H1 (cell line): ENCODE data around the gene ZFAND3. TPM values are rescaled to one million over a fixed set of nuclear protein-coding genes. Genes with fewer than 3 reads are reported as not detected.

Experiments used
- CTCF ChIA-PET: fragments of 300-600 bp; sonication (Branson Sonifier 250); formaldehyde crosslinking; loops from one replicate; lab custom pipeline; 2021; ENCODE audit not compliant: partially characterized antibody; lab: Charles Lee
- POLR2A ChIA-PET: fragments of 300-600 bp; sonication (Branson Sonifier 250); formaldehyde crosslinking; loops from one replicate; lab custom pipeline; 2021; ENCODE audit warnings: inconsistent platforms; ENCODE audit not compliant: partially characterized antibody; lab: Charles Lee
- DNase-seq, 2 experiments: peaks; one replicate each; pipeline versions ENCODE4 v3.0.0 to v3.0.0-alpha.2; 2010 to 2022; ENCODE audit warnings: low spot score in 2 of 2, low read depth in 1 of 2, mixed read lengths in 1 of 2
- FAIRE-seq: peaks from 2 replicates; lab custom pipeline; 2011; peaks lifted over from hg19 to GRCh38; lab: Jason Lieb, UNC
- H2AFZ ChIP-seq: 2 replicates; pipeline ENCODE4 v1.8.1; 2012; ENCODE audit warnings: low read length, inconsistent platforms
- H2AK5ac ChIP-seq: 2 replicates; pipeline ENCODE4 v1.6.1; 2013; ENCODE audit warnings: low read depth, low read length
- H2BK120ac ChIP-seq: replicated peaks from 2 replicates; pipeline ENCODE3; 2013; ENCODE audit warnings: low read depth, low read length, inconsistent platforms
- H2BK12ac ChIP-seq: 2 replicates; pipeline ENCODE4 v1.6.1; 2013; ENCODE audit warnings: low read depth, low read length
- H2BK15ac ChIP-seq: 2 replicates; pipeline ENCODE4 v1.6.1; 2013; ENCODE audit warnings: low read length
- H2BK20ac ChIP-seq: 2 replicates; pipeline ENCODE4 v1.6.1; 2013; ENCODE audit warnings: low read length
- H2BK5ac ChIP-seq: 2 replicates; pipeline ENCODE4 v1.6.1; 2013; ENCODE audit warnings: low read depth, low read length
- H3K14ac ChIP-seq: 2 replicates; pipeline ENCODE4 v1.6.1; 2013; ENCODE audit warnings: inconsistent platforms; ENCODE audit not compliant: insufficient read length
- H3K18ac ChIP-seq: 2 replicates; pipeline ENCODE4 v1.6.1; 2013; ENCODE audit warnings: low read length; ENCODE audit errors: extremely low read depth
- H3K23ac ChIP-seq: 2 replicates; pipeline ENCODE4 v1.6.1; 2013; ENCODE audit warnings: inconsistent platforms; ENCODE audit not compliant: insufficient read length
- H3K23me2 ChIP-seq: 2 replicates; pipeline ENCODE4 v1.6.1; 2013; ENCODE audit warnings: low read depth, low read length
- H3K27ac ChIP-seq: 2 replicates; pipeline ENCODE4 v1.6.1; 2011; ENCODE audit warnings: low read depth, low read length, inconsistent platforms
- H3K27me3 ChIP-seq, 4 experiments: replicated peaks in 1 of 4; 1 replicate in 1 of 4; 2 replicates in 3 of 4; pipeline versions ENCODE4 v1.6.1 to v1.8.1; 2011 to 2013; ENCODE audit warnings: low read length in 3 of 4, mild to moderate bottlenecking in 3 of 4, inconsistent platforms in 2 of 4, mixed read lengths in 2 of 4, moderate library complexity in 1 of 4; ENCODE audit not compliant: control insufficient read depth in 3 of 4, insufficient read depth in 3 of 4; ENCODE audit errors: extremely low read depth in 1 of 4
- H3K36me3 ChIP-seq, 4 experiments: 2 replicates each; pipeline versions ENCODE4 v1.6.1 to v1.8.1; 2011 to 2013; ENCODE audit warnings: mild to moderate bottlenecking in 4 of 4, low read length in 3 of 4, moderate library complexity in 2 of 4, control low read depth in 1 of 4, inconsistent platforms in 1 of 4; ENCODE audit not compliant: insufficient read depth in 4 of 4, control insufficient read depth in 2 of 4
- H3K4ac ChIP-seq: replicated peaks from 2 replicates; pipeline ENCODE3; 2013; ENCODE audit warnings: low read length, low read depth, mixed read lengths, inconsistent platforms; ENCODE audit not compliant: insufficient read length
- H3K4me1 ChIP-seq, 4 experiments: replicated peaks in 1 of 4; 1 replicate in 1 of 4; 2 replicates in 3 of 4; pipeline versions ENCODE4 v1.6.1 to v1.8.1; 2011 to 2013; ENCODE audit warnings: low read length in 3 of 4, inconsistent platforms in 2 of 4, mixed read lengths in 1 of 4; ENCODE audit not compliant: insufficient read depth in 4 of 4, control insufficient read depth in 3 of 4
- H3K4me2 ChIP-seq, 2 experiments: 2 replicates each; pipeline versions ENCODE4 v1.6.1 to v1.8.1; 2011 to 2013; ENCODE audit warnings: low read depth in 2 of 2, low read length in 2 of 2, control low read depth in 1 of 2, inconsistent platforms in 1 of 2, mild to moderate bottlenecking in 1 of 2; ENCODE audit not compliant: insufficient read depth in 1 of 2
- H3K4me3 ChIP-seq, 4 experiments: fragments of 200-600, 300-600 bp in 1 of 4; sonication (generic), shearing (Covaris generic), sonication (Bioruptor Twin) in 1 of 4; 2 replicates each; pipeline versions ENCODE4 v1.5.1 to v1.8.1; 2011 to 2016; ENCODE audit warnings: low read length in 4 of 4, low read depth in 3 of 4, control low read depth in 2 of 4, inconsistent platforms in 2 of 4, mild to moderate bottlenecking in 2 of 4, mixed read lengths in 1 of 4, moderate library complexity in 1 of 4; ENCODE audit not compliant: insufficient read depth in 2 of 4; ENCODE audit errors: extremely low read depth in 1 of 4
- H3K56ac ChIP-seq: replicated peaks from 2 replicates; pipeline ENCODE3; 2013; ENCODE audit warnings: low read depth, mild to moderate bottlenecking, mixed read lengths, low read length, inconsistent platforms; ENCODE audit not compliant: insufficient read length
- H3K79me1 ChIP-seq: 2 replicates; pipeline ENCODE4 v1.6.1; 2013; ENCODE audit warnings: low read depth, low read length, control low read depth
- H3K79me2 ChIP-seq, 2 experiments: 2 replicates each; pipeline versions ENCODE4 v1.6.1 to v1.8.1; 2012 to 2013; ENCODE audit warnings: low read length in 2 of 2, mild to moderate bottlenecking in 2 of 2, inconsistent platforms in 1 of 2; ENCODE audit not compliant: insufficient read depth in 2 of 2, control insufficient read depth in 1 of 2
- H3K9ac ChIP-seq, 4 experiments: replicated peaks in 1 of 4; 1 replicate in 1 of 4; 2 replicates in 3 of 4; pipeline versions ENCODE4 v1.6.1 to v1.8.1; 2011 to 2013; ENCODE audit warnings: low read depth in 3 of 4, low read length in 3 of 4, control low read depth in 2 of 4, mild to moderate bottlenecking in 2 of 4, moderate library complexity in 2 of 4, inconsistent platforms in 1 of 4; ENCODE audit errors: extremely low read depth in 1 of 4
- H3K9me3 ChIP-seq, 2 experiments: 2 replicates each; pipeline versions ENCODE4 v1.6.1 to v1.8.1; 2012 to 2013; ENCODE audit warnings: mild to moderate bottlenecking in 2 of 2, moderate library complexity in 2 of 2, control low read depth in 1 of 2, inconsistent platforms in 1 of 2, low read depth in 1 of 2, low read length in 1 of 2, mixed read lengths in 1 of 2; ENCODE audit not compliant: insufficient read depth in 2 of 2
- H4K20me1 ChIP-seq, 2 experiments: replicated peaks in 1 of 2; 2 replicates each; pipeline versions ENCODE3 to v1.8.1; 2011 to 2013; ENCODE audit warnings: inconsistent platforms in 2 of 2, low read length in 2 of 2, mild to moderate bottlenecking in 1 of 2; ENCODE audit not compliant: insufficient read depth in 2 of 2, control insufficient read depth in 1 of 2
- H4K5ac ChIP-seq: 2 replicates; pipeline ENCODE4 v1.6.1; 2013; ENCODE audit warnings: low read length, low read depth, mixed read lengths, inconsistent platforms; ENCODE audit not compliant: insufficient read length
- H4K8ac ChIP-seq: 2 replicates; pipeline ENCODE4 v1.8.0; 2013; ENCODE audit warnings: mild to moderate bottlenecking, moderate library complexity, low read length, inconsistent platforms; ENCODE audit not compliant: insufficient read depth; ENCODE audit errors: extremely low read depth
- H4K91ac ChIP-seq: replicated peaks from 2 replicates; pipeline ENCODE3; 2013; ENCODE audit warnings: low read length, mixed read lengths, inconsistent platforms; ENCODE audit not compliant: insufficient read length
- CREB1 ChIP-seq: IDR thresholded peaks from 2 replicates; pipeline ENCODE4 v1.6.1; 2012; ENCODE audit warnings: inconsistent platforms
- HDAC6 ChIP-seq: IDR thresholded peaks from one replicate; pipeline ENCODE4 v1.7.1; 2012; ENCODE audit warnings: low read depth, mild to moderate bottlenecking, inconsistent platforms, low read length, moderate library complexity
- KDM1A ChIP-seq: fragments of 200-600, 300-600 bp; sonication (generic); IDR thresholded peaks from 2 replicates; pipeline ENCODE4 v1.7.1; 2016; ENCODE audit warnings: mild to moderate bottlenecking, low read length, borderline replicate concordance
- POU5F1 ChIP-seq: IDR thresholded peaks from 2 replicates; pipeline ENCODE4 v1.6.1; 2011; ENCODE audit warnings: low read depth, mild to moderate bottlenecking, low read length, moderate library complexity
- SIRT6 ChIP-seq: IDR thresholded peaks from one replicate; pipeline ENCODE4 v1.7.1; 2012; ENCODE audit warnings: low read length, inconsistent platforms
- SIX5 ChIP-seq: IDR thresholded peaks from 2 replicates; pipeline ENCODE4 v1.6.1; 2011; ENCODE audit warnings: mild to moderate bottlenecking, low read depth, low read length
- WGBS, 2 experiments: shearing (Covaris generic) in 1 of 2; methylation state at CpG; one replicate each; pipeline versions ENCODE4 v1.1.6 to v1.1.7; 2013 to 2015; ENCODE audit warnings: low lambda C conversion rate in 2 of 2, mixed read lengths in 2 of 2, inconsistent platforms in 1 of 2, low coverage in 1 of 2, missing lambda C conversion rate in 1 of 2; ENCODE audit not compliant: insufficient replicate concordance in 2 of 2, insufficient coverage in 1 of 2, insufficient read length in 1 of 2; ENCODE audit errors: extremely low coverage in 1 of 2, missing lambda C conversion rate in 1 of 2; 5-methylcytosine and 5-hydroxymethylcytosine counted together
- polyA plus RNA-seq, 7 experiments: library from polyadenylated mRNA; depleted of rRNA in 3 of 7; stranded (reverse) in 5 of 7; unstranded in 2 of 7; fragments of >200 nt in 5 of 7; fragments of 200-250 nt in 2 of 7; gene quantifications; 1 replicate in 5 of 7; 2 replicates in 1 of 7; 4 replicates in 1 of 7; pipeline versions ENCODE4 v1.2.1 to v1.2.3, GENCODE V29; 2011 to 2013; ENCODE audit warnings: missing spikeins in 2 of 7, mixed read lengths in 2 of 7
- total RNA-seq: library from RNA; stranded (reverse); fragmentation: NEBNext Ultra II Directional; extraction: Animal tissue kit (Norgen Biotek cat#: 25700); gene quantifications from 2 replicates; pipeline ENCODE4 v1.2.1, GENCODE V29; 2021
- TF ChIP-seq, protein P1 (sequence below): IDR thresholded peaks from 2 replicates; pipeline ENCODE4 v1.6.1; 2012; ENCODE audit warnings: low read length, inconsistent platforms

Gene ZFAND3
- total and polyA plus RNA-seq, 2 of the 8 experiments (the other 6 are each of a cell fraction or from before 2014, with no cell fraction given) = 13.0 to 51.3 TPM

DNA sequence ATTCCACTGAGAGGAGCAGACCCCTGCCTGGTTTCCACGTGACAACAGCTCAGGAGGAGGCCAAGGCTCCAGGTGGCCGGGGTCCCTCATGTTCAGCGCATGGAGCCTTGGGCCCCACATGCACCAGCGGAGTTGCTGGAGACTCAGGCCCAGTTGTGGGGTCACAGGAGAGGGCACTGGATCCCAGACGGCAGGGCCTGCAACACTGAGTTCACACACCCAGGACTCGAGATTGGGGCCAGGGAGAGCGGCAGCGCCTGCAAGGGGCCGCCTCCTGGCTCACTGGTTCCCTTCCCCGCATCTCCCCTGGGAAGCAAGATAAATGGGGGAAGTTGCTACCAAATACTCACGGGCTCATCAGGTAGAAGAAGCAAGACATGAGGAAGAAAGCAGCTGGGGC, 348.1 kb downstream of the ZFAND3 start:
- no peak overlapping the region for H2BK120ac ChIP-seq
- WGBS, 2 experiments = 89% methylated on average over 11 of the region's 11 CpGs; no CpG with 5 or more reads in 1 of the 2 experiments
- no peak overlapping the region for H2AFZ ChIP-seq
- H2BK15ac ChIP-seq = no peak overlapping the region
- no peak overlapping the region for H3K9ac ChIP-seq
- H4K91ac ChIP-seq = peak overlapping the region; percentile 3
- no peak overlapping the region for H3K27ac ChIP-seq
- H3K23me2 ChIP-seq = no peaks in the 10 kb centered on the region
- no peak overlapping the region for H3K56ac ChIP-seq
- ChIA-PET CTCF (interaction anchor here (1.1 to 3.0 kb wide), 3 partner anchors 10 to 33 kb away, joined by 3 to 12 read pairs (median 3); no protein-coding TSS in a partner anchor), POLR2A (no interaction called here)
- peaks cover 0 to 30% (median 9%) of the 10 kb centered on the region in 4 experiments; a peak in 6 of 7 replicates for H3K4me1 ChIP-seq
- H4K8ac ChIP-seq = no peak overlapping the region; the same call in 1 of the 2 replicates
- no peak overlapping the region for H2BK5ac ChIP-seq
- no peaks in the 10 kb centered on the region for H4K20me1 ChIP-seq
- H3K9me3 ChIP-seq = no peaks in the 10 kb centered on the region
- H4K5ac ChIP-seq = peak overlapping the region; percentile 12
- H3K14ac ChIP-seq = no peak overlapping the region
- TF ChIP-seq HDAC6 (no peak), SIRT6 (no peak), POU5F1 (no peak), KDM1A (no peak), CREB1 (no peak), SIX5 (no peak)
- TF ChIP-seq, protein P1, sequence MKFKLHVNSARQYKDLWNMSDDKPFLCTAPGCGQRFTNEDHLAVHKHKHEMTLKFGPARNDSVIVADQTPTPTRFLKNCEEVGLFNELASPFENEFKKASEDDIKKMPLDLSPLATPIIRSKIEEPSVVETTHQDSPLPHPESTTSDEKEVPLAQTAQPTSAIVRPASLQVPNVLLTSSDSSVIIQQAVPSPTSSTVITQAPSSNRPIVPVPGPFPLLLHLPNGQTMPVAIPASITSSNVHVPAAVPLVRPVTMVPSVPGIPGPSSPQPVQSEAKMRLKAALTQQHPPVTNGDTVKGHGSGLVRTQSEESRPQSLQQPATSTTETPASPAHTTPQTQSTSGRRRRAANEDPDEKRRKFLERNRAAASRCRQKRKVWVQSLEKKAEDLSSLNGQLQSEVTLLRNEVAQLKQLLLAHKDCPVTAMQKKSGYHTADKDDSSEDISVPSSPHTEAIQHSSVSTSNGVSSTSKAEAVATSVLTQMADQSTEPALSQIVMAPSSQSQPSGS = no peak
- H2AK5ac ChIP-seq = no peak overlapping the region
- FAIRE-seq (no peak), DNase-seq (no peak)
- no peaks in the 10 kb centered on the region for H3K79me1 ChIP-seq
- H2BK12ac ChIP-seq = no peak overlapping the region
- no peaks in the 10 kb centered on the region for H3K36me3 ChIP-seq
- no peak overlapping the region for H2BK20ac ChIP-seq
- no peaks in the 10 kb centered on the region for H3K27me3 ChIP-seq
- no peaks in the 10 kb centered on the region for H3K79me2 ChIP-seq
- no peak overlapping the region for H3K23ac ChIP-seq
- no peak overlapping the region for H3K18ac ChIP-seq
- H3K4ac ChIP-seq = no peak overlapping the region
- no peak overlapping the region for H3K4me2 ChIP-seq
- no peak overlapping the region for H3K4me3 ChIP-seq
